A549 (cell line): ENCODE results near the gene DPM1. TPM values are rescaled to one million over a fixed set of nuclear protein-coding genes. Genes with fewer than 3 reads are reported as not detected.

Experiments used
- ATAC-seq, 2 experiments: fragments of 200-7000 bp in 1 of 2; fragments of >200 bp in 1 of 2; cut with Nextera tagmentation in 1 of 2; cut with Tn5 transposase in 1 of 2; 3 replicates each; pipeline versions ENCODE4 v1.8.0 to v1.9.1; 2018 to 2020; ENCODE audit warnings: mild to moderate bottlenecking in 1 of 2, moderate library complexity in 1 of 2
- CTCF ChIA-PET: fragments of 300-600 bp; sonication (Branson Sonifier 250); formaldehyde crosslinking; extraction: SDS; loops from one replicate; lab custom pipeline; 2021; ENCODE audit warnings: antibody characterized with exemption, inconsistent platforms; lab: Yijun Ruan, JAX
- POLR2A ChIA-PET: fragments of 350-600 bp; formaldehyde crosslinking; extraction: SDS; loops from one replicate; lab custom pipeline; 2021; ENCODE audit warnings: antibody characterized with exemption, inconsistent platforms; lab: Yijun Ruan, JAX
- DNase-seq, 2 experiments: peaks; one replicate each; pipeline versions ENCODE4 v3.0.0 to v3.0.0-alpha.2; 2011 to 2016; ENCODE audit warnings: low read depth in 1 of 2, low spot score in 1 of 2
- FAIRE-seq: peaks from 2 replicates; lab custom pipeline; 2011; peaks lifted over from hg19 to GRCh38; lab: Jason Lieb, UNC
- H3K27ac ChIP-seq, 2 experiments: fragments of >200 bp; sonication (Bioruptor Twin); formaldehyde crosslinking; 3 replicates each; pipeline ENCODE4 v1.5.1; 2016 to 2017
- H3K4me1 ChIP-seq: fragments of >200 bp; sonication (Bioruptor Twin); formaldehyde crosslinking; 3 replicates; pipeline ENCODE4 v1.6.1; 2016
- H3K4me2 ChIP-seq: fragments of >200 bp; sonication (Bioruptor Twin); formaldehyde crosslinking; 3 replicates; pipeline ENCODE4 v1.6.1; 2016
- H3K4me3 ChIP-seq: fragments of >200 bp; sonication (Bioruptor Twin); formaldehyde crosslinking; 3 replicates; pipeline ENCODE4 v1.5.1; 2016
- H3K9me3 ChIP-seq: fragments of >200 bp; sonication (Bioruptor Twin); formaldehyde crosslinking; 3 replicates; pipeline ENCODE4 v1.6.1; 2016
- BCL3 ChIP-seq: fragments of >200 bp; sonication (Bioruptor Twin); formaldehyde crosslinking; IDR thresholded peaks from 3 replicates; pipeline ENCODE4 v1.6.1; 2016
- BHLHE40 ChIP-seq: IDR thresholded peaks from 2 replicates; pipeline ENCODE4 v1.6.1; 2012; ENCODE audit warnings: low read depth, low read length, inconsistent platforms
- CBX2 ChIP-seq: fragments of 200-600 bp; sonication (generic); IDR thresholded peaks from 2 replicates; pipeline ENCODE4 v1.6.1; 2016; ENCODE audit warnings: low read depth, mild to moderate bottlenecking, borderline replicate concordance
- CEBPB ChIP-seq, 2 experiments: fragments of >200 bp in 1 of 2; sonication (Bioruptor Twin) in 1 of 2; formaldehyde crosslinking in 1 of 2; IDR thresholded peaks; 2 replicates each; pipeline ENCODE4 v1.6.1; 2012 to 2016
- E2F6 ChIP-seq: IDR thresholded peaks from 2 replicates; pipeline ENCODE4 v1.6.1; 2012; ENCODE audit warnings: low read depth, borderline replicate concordance
- EHF ChIP-seq: fragments of 250-450 bp; sonication (Bioruptor Pico); IDR thresholded peaks from 2 replicates; pipeline ENCODE4 v1.5.0; 2020; ENCODE audit warnings: mild to moderate bottlenecking
- EHMT2 ChIP-seq: fragments of 200-600 bp; sonication (generic); IDR thresholded peaks from 2 replicates; pipeline ENCODE4 v1.6.1; 2016; ENCODE audit warnings: antibody characterized with exemption, low read depth, mild to moderate bottlenecking, moderate library complexity
- ELK1 ChIP-seq: fragments of 150-350 bp; IDR thresholded peaks from 2 replicates; pipeline ENCODE4 v1.6.1; 2014; ENCODE audit warnings: low read depth, mild to moderate bottlenecking, low read length
- EP300 ChIP-seq, 2 experiments: fragments of >200 bp; sonication (Bioruptor Twin); formaldehyde crosslinking; IDR thresholded peaks; 2 replicates in 1 of 2; 3 replicates in 1 of 2; pipeline ENCODE4 v1.6.1; 2016 to 2017
- FOXS1 ChIP-seq: fragments of 250-450 bp; sonication (Bioruptor Pico); IDR thresholded peaks from 2 replicates; pipeline ENCODE4 v1.5.0; 2020; ENCODE audit warnings: mild to moderate bottlenecking, moderate library complexity
- HDAC2 ChIP-seq: fragments of 200-600 bp; sonication (generic); IDR thresholded peaks from 2 replicates; pipeline ENCODE4 v1.6.1; 2016
- HOXA7 ChIP-seq: fragments of 250-450 bp; sonication (Bioruptor Pico); IDR thresholded peaks from 2 replicates; pipeline ENCODE4 v1.5.0; 2020; ENCODE audit warnings: mild to moderate bottlenecking, moderate library complexity
- HOXB5 ChIP-seq: fragments of 250-450 bp; sonication (Bioruptor Pico); IDR thresholded peaks from 2 replicates; pipeline ENCODE4 v1.5.0; 2020; ENCODE audit warnings: mild to moderate bottlenecking, moderate library complexity
- JUN ChIP-seq, 2 experiments: fragments of >200 bp; sonication (Bioruptor Twin); formaldehyde crosslinking; IDR thresholded peaks; 2 replicates in 1 of 2; 3 replicates in 1 of 2; pipeline ENCODE4 v1.6.1; 2016 to 2017
- KDM1A ChIP-seq: fragments of 200-600 bp; sonication (generic); IDR thresholded peaks from 2 replicates; pipeline ENCODE4 v1.6.1; 2016; ENCODE audit warnings: low read depth, mild to moderate bottlenecking
- KDM5A ChIP-seq: fragments of 200-600 bp; sonication (generic); IDR thresholded peaks from 2 replicates; pipeline ENCODE4 v1.6.1; 2016; ENCODE audit warnings: antibody characterized with exemption, mild to moderate bottlenecking
- NFE2L2 ChIP-seq: fragments of 150-350 bp; conservative IDR thresholded peaks from 2 replicates; pipeline ENCODE4 v1.6.1; 2014; ENCODE audit warnings: low read length
- PBX3 ChIP-seq: IDR thresholded peaks from 2 replicates; pipeline ENCODE4 v1.6.1; 2012
- PHF8 ChIP-seq: fragments of 200-600 bp; sonication (generic); IDR thresholded peaks from 2 replicates; pipeline ENCODE4 v1.6.1; 2016; ENCODE audit warnings: low read depth, mild to moderate bottlenecking, antibody characterized with exemption, moderate library complexity, borderline replicate concordance
- POLR2A ChIP-seq: IDR thresholded peaks from 2 replicates; pipeline ENCODE4 v1.6.1; 2012; ENCODE audit warnings: mild to moderate bottlenecking, low read length
- RARB ChIP-seq: fragments of 250-450 bp; sonication (Bioruptor Pico); IDR thresholded peaks from 2 replicates; pipeline ENCODE4 v1.8.0; 2021; ENCODE audit warnings: mild to moderate bottlenecking, moderate library complexity
- RFX5 ChIP-seq: fragments of 450-650 bp; IDR thresholded peaks from 2 replicates; pipeline ENCODE4 v1.7.1; 2014; ENCODE audit warnings: antibody characterized with exemption, mild to moderate bottlenecking, moderate library complexity
- RNF2 ChIP-seq: fragments of 200-600 bp; sonication (generic); IDR thresholded peaks from 2 replicates; pipeline ENCODE4 v1.6.1; 2016; ENCODE audit warnings: low read depth, mild to moderate bottlenecking, antibody characterized with exemption, moderate library complexity, borderline replicate concordance
- SREBF2 ChIP-seq: fragments of 450-650 bp; IDR thresholded peaks from 2 replicates; pipeline ENCODE4 v1.6.1; 2014; ENCODE audit warnings: mild to moderate bottlenecking, moderate library complexity
- ZC3H11A ChIP-seq: fragments of 450-650 bp; IDR thresholded peaks from 2 replicates; pipeline ENCODE4 v1.6.1; 2014; ENCODE audit warnings: antibody characterized with exemption, mild to moderate bottlenecking
- ZSCAN20 ChIP-seq: fragments of 250-450 bp; sonication (Bioruptor Pico); IDR thresholded peaks from 2 replicates; pipeline ENCODE4 v1.8.0; 2022; ENCODE audit warnings: mild to moderate bottlenecking, moderate library complexity
- WGBS: methylation state at CpG from one replicate; pipeline ENCODE4 v1.1.6; 2017; ENCODE audit errors: missing lambda C conversion rate; 5-methylcytosine and 5-hydroxymethylcytosine counted together
- polyA minus RNA-seq: library from RNA; depleted of rRNA, polyadenylated mRNA; stranded (reverse); fragments of >200 nt; gene quantifications from 2 replicates; pipeline ENCODE4 v1.2.3, GENCODE V29; 2011; rRNA and poly(A)+ RNA removed
- polyA plus RNA-seq, 4 experiments: library from polyadenylated mRNA; depleted of rRNA in 3 of 4; stranded (reverse); fragments of >200 nt; fragmentation: RNase III in 1 of 4; extraction: RNeasy Plus Mini Kit Qiagen cat#74134 plus additional on column Dnase treatment in 1 of 4; gene quantifications; 2 replicates in 3 of 4; 3 replicates in 1 of 4; pipeline ENCODE4 v1.2.3, GENCODE V29; 2011 to 2017

The DPM1 gene
- 49.0 and 104 TPM in 2 replicates for polyA plus RNA-seq (2011; rRNA removed)
- polyA plus RNA-seq (2012; cell fraction: cytosol; rRNA removed): 39.7 and 51.9 TPM in 2 replicates
- 15.8 and 31.3 TPM in 2 replicates for polyA plus RNA-seq (2012; cell fraction: nucleus; rRNA removed)
- polyA plus RNA-seq (2017; fragmentation: RNase III; extraction: RNeasy Plus Mini Kit Qiagen cat#74134 plus additional on column Dnase treatment): 106 to 120 TPM (median 114 TPM) in 3 replicates
- polyA minus RNA-seq: 18.4 and 25.7 TPM in 2 replicates

GRCh38 chr20:50957798-50958614 lies at the start of gene DPM1:
TSS of gene DPM1 (minus strand) at chr20:50958532. CDS start at chr20:50958523, 9 bp downstream.
- peaks cover 17% of the 10 kb centered on the region for H3K4me1 ChIP-seq
- FAIRE-seq: no peak
- TF ChIP-seq CEBPB (IDR thresholded peaks at IDR 0.05) (peak in 1 of 2 experiments; percentile 46; a peak in 1 of 4 replicates), JUN (IDR thresholded peaks at IDR 0.05) (peak; percentile 70 to 83; a peak in 4 of 5 replicates), POLR2A (peak; percentile 91), KDM5A (peak; percentile 80), PHF8 (peak; percentile 87), BCL3 (peak; percentile 78; the same call in 1 of the 3 replicates), RFX5 (no peak), HDAC2 (no peak), RARB (CRISPR knock-in tag) (no peak), PBX3 (no peak), E2F6 (no peak), NFE2L2 (0 out of 2 replicates have a peak, but pooled peaks have one; percentile 2)
- TF ChIP-seq, all 56 proteins: peak for 7
- POLR2A ChIA-PET: interaction anchor here (0.6 to 2.1 kb wide), 14 partner anchors 10 to 342 kb away, joined by 3 to 34 read pairs (median 5); partner anchors contain the start of genes ADNP and BCAS4
- Histone ChIP-seq H3K9me3 (peaks cover 14% of the 10 kb centered on the region), H3K4me3 (peak within 1 kb of the TSS; percentile 85), H3K4me2 (peak within 1 kb of the TSS; percentile 77), H3K27ac (peak within 1 kb of the TSS; percentile 89 to 98)
- DNase-seq: peak; percentile 62 to 93
- 1% methylated on average over 52 of the region's 52 CpGs for WGBS
- ATAC-seq: peak; percentile 86 to 92
- CTCF ChIA-PET: interaction anchor here (0.9 to 2.7 kb wide), 6 partner anchors 25 to 163 kb away, joined by 3 to 10 read pairs (median 6); partner anchors contain the start of genes ADNP and BCAS4

- no peaks in the 10 kb centered on the region for H3K4me1 ChIP-seq
- no peak overlapping the region for H3K4me2 ChIP-seq
- no peak for ATAC-seq
- ChIA-PET CTCF (interaction anchor here (1.1 to 3.1 kb wide), 6 partner anchors 10 to 302 kb away, joined by 3 to 18 read pairs (median 8); no protein-coding TSS in a partner anchor), POLR2A (no interaction called here)
- FAIRE-seq: no peak
- 82% methylated on average over 7 of the region's 7 CpGs for WGBS
- TF ChIP-seq KDM1A: no peak
- TF ChIP-seq BCL3: no peak
- TF ChIP-seq EP300 (IDR thresholded peaks at IDR 0.05): no peak
- TF ChIP-seq SREBF2: no peak
- TF ChIP-seq ELK1: no peak
- TF ChIP-seq FOXS1: no peak
- TF ChIP-seq EHMT2: no peak
- no peak for TF ChIP-seq HOXB5
- no peak for TF ChIP-seq ZC3H11A
- no peak for TF ChIP-seq BHLHE40
- no peak for TF ChIP-seq KDM5A
- no peak for TF ChIP-seq EHF (CRISPR knock-in tag)
- no peak for TF ChIP-seq RARB (CRISPR knock-in tag)
- no peak for TF ChIP-seq RNF2
- TF ChIP-seq CBX2: no peak
- TF ChIP-seq JUN (IDR thresholded peaks at IDR 0.05): no peak
- no peak for TF ChIP-seq ZSCAN20 (CRISPR knock-in tag)
- no peak for TF ChIP-seq HOXA7
- H3K4me3 ChIP-seq: no peak overlapping the region
- no peaks in the 10 kb centered on the region for H3K9me3 ChIP-seq
- no peak overlapping the region for H3K27ac ChIP-seq
- DNase-seq: no peak
Observed at GRCh38 chr20:51005214-51005613, 46.9 kb upstream of the DPM1 start.
